ENCODE measurements around the gene WDR38. TPM values are rescaled to one million over a fixed set of nuclear protein-coding genes. Genes with fewer than 3 reads are reported as not detected.

Gene WDR38
- total RNA-seq, 2 experiments from 2014 or later: not detected

GRCh38 chr9:124869466-124869985 lies 16.3 kb downstream of the WDR38 start:
- peak; percentile 45 for DNase-seq
- CTCF ChIA-PET: interaction anchor here (2.2 kb wide), 1 partner anchor 16 kb away, joined by 11 read pairs; the partner anchor contains the start of gene WDR38
- peaks cover 34% of the 10 kb centered on the region for H3K36me3 Mint-ChIP-seq (ENCODE audit: low read depth)

DNA sequence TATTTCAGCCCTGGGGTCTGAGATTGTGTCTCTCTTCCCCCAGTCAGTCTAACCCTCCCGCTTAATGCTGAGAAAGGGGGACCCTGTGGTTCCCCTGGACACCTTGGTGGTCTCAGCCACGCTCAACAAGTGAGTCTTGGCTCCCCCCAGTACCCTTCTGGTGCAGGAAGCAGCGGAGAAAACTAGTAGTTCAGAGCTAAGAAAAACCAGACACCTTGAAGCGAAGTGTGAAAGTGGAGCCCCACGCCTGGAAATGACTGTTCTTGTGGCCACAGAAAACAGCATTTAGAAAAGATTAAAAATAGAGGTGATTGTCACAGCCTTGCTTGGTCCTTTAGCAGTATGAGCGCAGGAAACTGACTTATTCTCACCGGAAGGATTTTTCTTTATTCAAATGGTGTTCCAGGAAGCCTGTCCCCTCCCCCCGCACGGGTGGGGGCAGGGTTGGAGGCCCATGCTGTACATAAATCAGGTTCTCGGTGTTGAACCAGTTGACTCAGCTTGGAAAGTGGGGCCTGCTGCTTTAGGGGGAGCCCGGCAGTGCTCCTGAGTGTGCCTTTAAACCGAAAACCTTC lies 16.8 kb downstream of the WDR38 start:
- Mint-ChIP-seq H3K4me3 (peak overlapping the region; percentile 90), H3K9me3 (no peaks in the 10 kb centered on the region), H3K27ac (peak overlapping the region; percentile 95), H3K4me1 (peaks cover 57% of the 10 kb centered on the region), H3K36me3 (ENCODE audit: low read depth) (peaks cover 39% of the 10 kb centered on the region), H3K27me3 (no peaks in the 10 kb centered on the region)
- ChIA-PET POLR2A (interaction anchor here (1.1 kb wide), 2 partner anchors 9 to 372 kb away, joined by 3 read pairs; no protein-coding TSS in a partner anchor), CTCF (interaction anchor here (2.2 kb wide), 1 partner anchor 17 kb away, joined by 11 read pairs; the partner anchor contains the start of gene WDR38)
- peak; percentile 79 for DNase-seq

More at GRCh38 chr9:124869466-124869985, 16.3 kb downstream of the WDR38 start:
- POLR2A ChIA-PET: interaction anchor here (1.1 kb wide), 2 partner anchors 8 to 372 kb away, joined by 3 read pairs; no protein-coding TSS in a partner anchor
- Mint-ChIP-seq H3K4me1 (peaks cover 54% of the 10 kb centered on the region), H3K27ac (peak overlapping the region; percentile 95), H3K27me3 (no peaks in the 10 kb centered on the region), H3K4me3 (peak overlapping the region; percentile 90), H3K9me3 (no peaks in the 10 kb centered on the region)

DNA sequence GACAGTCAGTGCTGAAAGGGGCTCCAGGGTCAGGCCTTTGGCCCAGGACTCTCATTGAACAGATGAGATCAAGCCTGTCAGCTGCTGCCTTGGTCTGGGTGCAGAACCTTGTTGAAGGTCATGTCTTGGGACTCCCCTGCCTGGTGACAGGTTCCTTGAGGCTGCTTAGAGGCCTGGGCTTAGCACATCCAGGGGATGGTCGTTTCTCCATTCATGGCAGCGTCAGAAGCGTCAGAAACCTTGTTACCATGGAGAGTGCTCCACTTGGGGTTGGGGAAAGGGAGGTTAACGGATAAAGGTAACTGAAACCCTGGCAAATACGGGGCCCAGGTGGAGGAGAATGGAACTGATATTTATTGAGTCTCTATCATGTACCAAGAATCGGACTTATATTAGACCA lies 17.5 kb downstream of the WDR38 start:
- ChIA-PET CTCF (interaction anchor here (2.2 kb wide), 1 partner anchor 18 kb away, joined by 11 read pairs; the partner anchor contains the start of gene WDR38), POLR2A (interaction anchor here (0.6 to 1.1 kb wide), 3 partner anchors 10 to 371 kb away, joined by 3 to 6 read pairs (median 3); no protein-coding TSS in a partner anchor)
- peak overlapping the region; percentile 95 for H3K27ac Mint-ChIP-seq
- H3K36me3 Mint-ChIP-seq (ENCODE audit: low read depth): peaks cover 44% of the 10 kb centered on the region
- H3K27me3 Mint-ChIP-seq: no peaks in the 10 kb centered on the region
- H3K4me3 Mint-ChIP-seq: peak overlapping the region; percentile 90
- DNase-seq: no peak
- H3K9me3 Mint-ChIP-seq: no peaks in the 10 kb centered on the region
- peaks cover 57% of the 10 kb centered on the region for H3K4me1 Mint-ChIP-seq

GRCh38 chr9:124871156-124871561 lies 17.9 kb downstream of the WDR38 start:
- peak overlapping the region; percentile 95 for H3K27ac Mint-ChIP-seq
- peaks cover 48% of the 10 kb centered on the region for H3K36me3 Mint-ChIP-seq (ENCODE audit: low read depth)
- no peak for DNase-seq
- H3K4me1 Mint-ChIP-seq: peaks cover 59% of the 10 kb centered on the region
- no peaks in the 10 kb centered on the region for H3K27me3 Mint-ChIP-seq
- POLR2A ChIA-PET: interaction anchor here (0.6 kb wide), 1 partner anchor 103 kb away, joined by 6 read pairs; no protein-coding TSS in a partner anchor
- H3K4me3 Mint-ChIP-seq: peak overlapping the region; percentile 90
- CTCF ChIA-PET: interaction anchor here (2.1 to 2.2 kb wide), 2 partner anchors 18 kb away, joined by 10 to 11 read pairs; partner anchors contain the start of gene WDR38
- no peaks in the 10 kb centered on the region for H3K9me3 Mint-ChIP-seq

GRCh38 chr9:124873664-124874063 lies 20.4 kb downstream of the WDR38 start:
- no peaks in the 10 kb centered on the region for H3K9me3 Mint-ChIP-seq
- H3K27me3 Mint-ChIP-seq: no peaks in the 10 kb centered on the region
- H3K4me1 Mint-ChIP-seq: peaks cover 46% of the 10 kb centered on the region
- CTCF ChIA-PET: interaction anchor here (0.9 to 1.6 kb wide), 2 partner anchors 13 to 21 kb away, joined by 4 to 7 read pairs; partner anchors contain the start of genes ARPC5L, RPL35 and WDR38
- H3K4me3 Mint-ChIP-seq: no peak overlapping the region
- POLR2A ChIA-PET: interaction anchor here (0.6 kb wide), 1 partner anchor 97 kb away, joined by 3 read pairs; the partner anchor contains the start of gene OLFML2A
- no peak for DNase-seq
- H3K27ac Mint-ChIP-seq: no peak overlapping the region
- peaks cover 55% of the 10 kb centered on the region for H3K36me3 Mint-ChIP-seq (ENCODE audit: low read depth)

DNA sequence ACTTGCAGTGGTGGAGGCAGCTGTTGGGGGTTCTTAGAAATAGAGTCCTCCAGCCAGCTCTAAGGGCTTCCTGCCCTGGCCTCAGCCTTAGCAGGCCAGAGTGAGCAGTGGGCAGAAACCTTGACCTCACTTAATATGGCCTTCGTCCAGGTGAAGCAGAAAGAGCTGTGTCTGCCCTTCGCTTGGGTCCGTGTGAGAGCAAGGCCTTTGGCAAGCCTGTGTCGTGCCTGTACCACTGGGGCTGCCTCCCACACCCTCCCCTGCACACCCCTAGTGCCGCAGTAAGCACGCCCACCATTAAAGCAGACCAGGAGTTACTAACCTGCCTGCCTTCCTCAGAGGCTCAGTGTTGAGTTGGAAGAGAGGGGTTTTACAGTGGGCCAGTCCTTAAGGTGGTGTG lies 22.2 kb downstream of the WDR38 start:
- H3K9me3 Mint-ChIP-seq: no peaks in the 10 kb centered on the region
- DNase-seq: no peak
- H3K27ac Mint-ChIP-seq: no peak overlapping the region
- H3K36me3 Mint-ChIP-seq (ENCODE audit: low read depth): peaks cover 59% of the 10 kb centered on the region
- ChIA-PET POLR2A (interaction anchor here (1.1 kb wide), 1 partner anchor 14 kb away, joined by 4 read pairs; the partner anchor contains the start of gene RPL35), CTCF (interaction anchor here (0.6 kb wide), 1 partner anchor 255 kb away, joined by 3 read pairs; no protein-coding TSS in a partner anchor)
- peaks cover 44% of the 10 kb centered on the region for H3K4me1 Mint-ChIP-seq
- H3K4me3 Mint-ChIP-seq: no peak overlapping the region
- no peaks in the 10 kb centered on the region for H3K27me3 Mint-ChIP-seq

DNA sequence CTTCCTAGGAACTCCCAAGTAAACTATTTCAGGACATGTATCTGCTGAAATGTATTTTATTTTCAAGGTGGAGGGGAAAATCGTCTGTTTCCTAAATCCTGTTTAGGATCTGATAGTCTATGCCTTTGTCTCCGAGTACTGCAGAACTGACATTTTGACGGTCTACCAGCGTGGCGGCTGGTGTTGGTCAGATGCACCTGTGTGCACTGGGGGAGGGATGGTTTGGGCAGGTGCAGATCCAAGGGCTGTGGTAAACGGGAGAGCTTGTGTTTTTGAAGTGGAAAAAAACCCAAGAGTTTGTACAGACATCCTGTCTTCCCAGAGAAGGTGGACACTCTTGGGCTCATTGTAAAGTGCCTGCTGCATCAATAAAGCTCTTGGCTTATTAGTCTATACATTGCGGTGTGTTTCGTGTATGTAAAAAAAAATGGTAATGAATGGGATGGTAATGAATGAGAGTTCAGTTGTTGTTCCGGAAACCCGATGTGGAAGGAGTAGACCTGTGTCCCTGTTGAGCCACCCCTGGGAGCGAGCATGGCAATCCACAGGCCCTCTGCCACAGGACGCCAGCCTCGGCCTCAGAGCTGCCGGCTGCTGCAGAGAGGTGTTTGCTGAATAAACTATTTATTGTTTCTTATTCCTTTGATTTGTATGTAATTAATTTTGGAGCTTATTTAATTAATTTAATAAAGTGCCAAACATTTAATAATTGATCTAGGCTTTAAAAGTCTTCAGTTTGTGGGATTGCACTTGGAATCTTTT lies 23.9 kb downstream of the WDR38 start:
- Mint-ChIP-seq H3K9me3 (no peaks in the 10 kb centered on the region), H3K36me3 (ENCODE audit: low read depth) (peaks cover 50% of the 10 kb centered on the region), H3K27ac (no peak overlapping the region), H3K4me1 (peaks cover 32% of the 10 kb centered on the region), H3K27me3 (no peaks in the 10 kb centered on the region), H3K4me3 (no peak overlapping the region)
- ChIA-PET CTCF (interaction anchor here (2.2 kb wide), 1 partner anchor 24 kb away, joined by 7 read pairs; the partner anchor contains the start of gene WDR38), POLR2A (no interaction called here)
- DNase-seq: no peak

- Mint-ChIP-seq H3K36me3 (ENCODE audit: low read depth) (peaks cover 43% of the 10 kb centered on the region), H3K4me1 (peaks cover 25% of the 10 kb centered on the region)
- POLR2A ChIA-PET: no interaction called here
Measured at GRCh38 chr9:124878021-124878420, 24.8 kb downstream of the WDR38 start.

GRCh38 chr9:124878518-124878917 lies 25.3 kb downstream of the WDR38 start:
- Mint-ChIP-seq H3K4me1 (peaks cover 20% of the 10 kb centered on the region), H3K36me3 (ENCODE audit: low read depth) (peaks cover 38% of the 10 kb centered on the region), H3K4me3 (no peak overlapping the region), H3K27ac (no peak overlapping the region), H3K9me3 (no peaks in the 10 kb centered on the region), H3K27me3 (no peaks in the 10 kb centered on the region)
- POLR2A ChIA-PET: no interaction called here
- DNase-seq: no peak
- CTCF ChIA-PET: interaction anchor here (0.6 to 2.2 kb wide), 2 partner anchors 24 to 26 kb away, joined by 3 to 7 read pairs; partner anchors contain the start of gene WDR38

More at GRCh38 chr9:124878021-124878420, 24.8 kb downstream of the WDR38 start:
- no peak overlapping the region for H3K4me3 Mint-ChIP-seq
- H3K9me3 Mint-ChIP-seq: no peaks in the 10 kb centered on the region
- no peaks in the 10 kb centered on the region for H3K27me3 Mint-ChIP-seq
- CTCF ChIA-PET: interaction anchor here (0.6 to 2.2 kb wide), 2 partner anchors 24 to 25 kb away, joined by 3 to 7 read pairs; partner anchors contain the start of gene WDR38
- no peak overlapping the region for H3K27ac Mint-ChIP-seq
- no peak for DNase-seq

- no peak overlapping the region for H3K27ac Mint-ChIP-seq
- POLR2A ChIA-PET: no interaction called here
- CTCF ChIA-PET: interaction anchor here (2.2 kb wide), 1 partner anchor 26 kb away, joined by 7 read pairs; the partner anchor contains the start of gene WDR38
- no peak for DNase-seq
- peaks cover 37% of the 10 kb centered on the region for H3K36me3 Mint-ChIP-seq (ENCODE audit: low read depth)
- no peaks in the 10 kb centered on the region for H3K27me3 Mint-ChIP-seq
- no peak overlapping the region for H3K4me3 Mint-ChIP-seq
- H3K4me1 Mint-ChIP-seq: peaks cover 14% of the 10 kb centered on the region
- H3K9me3 Mint-ChIP-seq: no peaks in the 10 kb centered on the region
Measured at GRCh38 chr9:124879226-124879625, 26.0 kb downstream of the WDR38 start.

GRCh38 chr9:124880501-124880900 lies 27.2 kb downstream of the WDR38 start:
- ChIA-PET CTCF (no interaction called here), POLR2A (no interaction called here)
- Mint-ChIP-seq H3K9me3 (no peaks in the 10 kb centered on the region), H3K27me3 (no peaks in the 10 kb centered on the region), H3K27ac (no peak overlapping the region), H3K36me3 (ENCODE audit: low read depth) (peaks cover 34% of the 10 kb centered on the region), H3K4me1 (peaks cover 11% of the 10 kb centered on the region), H3K4me3 (no peak overlapping the region)
- DNase-seq: no peak

- ChIA-PET POLR2A (no interaction called here), CTCF (interaction anchor here (0.6 to 1.0 kb wide), 2 partner anchors 262 to 644 kb away, joined by 3 read pairs; partner anchors contain the start of gene SCAI)
- Mint-ChIP-seq H3K4me1 (peaks cover 9% of the 10 kb centered on the region), H3K9me3 (no peaks in the 10 kb centered on the region), H3K27ac (no peak overlapping the region), H3K4me3 (no peak overlapping the region), H3K36me3 (ENCODE audit: low read depth) (peaks cover 35% of the 10 kb centered on the region), H3K27me3 (no peaks in the 10 kb centered on the region)
- DNase-seq: no peak
Measured at GRCh38 chr9:124881138-124881743, 28.0 kb downstream of the WDR38 start.

Measured in activated CD4-positive, alpha-beta T cell treated with anti-CD3 and anti-CD28 coated beads, Interleukin-2, amount 10 ng/mL, durations not matched to agents 7 days and 5 days (primary cell).